Sigmoid colon (tissue), 4 donors: Measurements from ENCODE around the gene TPH1.

Experiments
- CTCF ChIP-seq, 4 experiments: fragments of 450-650 bp in 3 of 4; fragments of 200-600 bp in 1 of 4; IDR thresholded peaks; one replicate each; pipeline ENCODE4 v1.5.1; 2016 to 2019; ENCODE audit warnings: antibody characterized with exemption in 4 of 4, mild to moderate bottlenecking in 3 of 4, moderate library complexity in 2 of 4
- EP300 ChIP-seq, 4 donors: sonication (generic); formaldehyde crosslinking; IDR thresholded peaks; one replicate each; pipeline ENCODE4 v1.6.1; 2017; ENCODE audit warnings: antibody characterized with exemption in 4 of 4
- POLR2A ChIP-seq, 2 donors: fragments of 450-650 bp; IDR thresholded peaks; one replicate each; pipeline ENCODE4 v1.6.1; 2016; ENCODE audit warnings: antibody characterized with exemption in 2 of 2, mild to moderate bottlenecking in 2 of 2, moderate library complexity in 2 of 2
- POLR2AphosphoS5 ChIP-seq, 4 donors: sonication (generic); formaldehyde crosslinking; IDR thresholded peaks; one replicate each; pipeline ENCODE4 v1.6.1; 2017; ENCODE audit warnings: antibody characterized with exemption in 4 of 4

- TF ChIP-seq POLR2A (IDR thresholded peaks at IDR 0.05) (no peak), CTCF (IDR thresholded peaks at IDR 0.05) (no peak), POLR2AphosphoS5 (IDR thresholded peaks at IDR 0.05) (no peak), EP300 (IDR thresholded peaks at IDR 0.05) (no peak)
Observed at GRCh38 chr11:18011633-18012032, 34.4 kb downstream of the TPH1 start.
